Measurements from ENCODE around the gene ATP6V0A1. TPM values are rescaled to one million over a fixed set of nuclear protein-coding genes. Genes with fewer than 3 reads are reported as not detected.

The ATP6V0A1 gene
- total RNA-seq, 1 donor from 2014 or later = 40.4 TPM

GRCh38 chr17:42571435-42572225, 113.0 kb downstream of the ATP6V0A1 start:
- Histone ChIP-seq H3K27me3 (no peaks in the 10 kb centered on the region), H3F3A (ENCODE audit: low read depth) (peaks cover 55% of the 10 kb centered on the region), H3K9me3 (ENCODE audit: low read depth) (no peaks in the 10 kb centered on the region), H3K27ac (no peak overlapping the region), H2AFZ (replicated peaks) (no peak overlapping the region), H3K79me2 (ENCODE audit: low read depth) (peaks cover 28% of the 10 kb centered on the region), H3K4me3 (no peak overlapping the region), H3K4me1 (peaks cover 8% of the 10 kb centered on the region), H3K9ac (no peak overlapping the region), H3K36me3 (peaks cover 4% of the 10 kb centered on the region), H3K4me2 (no peak overlapping the region), H4K20me1 (ENCODE audit: low read depth) (peaks cover 5% of the 10 kb centered on the region)
- DNase-seq (ENCODE audit: low spot score) = no peak
- Mint-ChIP-seq H3K27me3 (ENCODE audit: insufficient read depth, low read depth) (peaks cover 3% of the 10 kb centered on the region), H3K27ac (no peak overlapping the region), H3K9me3 (no peaks in the 10 kb centered on the region), H3K4me1 (peaks cover 17% of the 10 kb centered on the region), H3K36me3 (peaks cover 31% of the 10 kb centered on the region), H3K4me3 (no peak overlapping the region)
- TF ChIP-seq, protein P1, sequence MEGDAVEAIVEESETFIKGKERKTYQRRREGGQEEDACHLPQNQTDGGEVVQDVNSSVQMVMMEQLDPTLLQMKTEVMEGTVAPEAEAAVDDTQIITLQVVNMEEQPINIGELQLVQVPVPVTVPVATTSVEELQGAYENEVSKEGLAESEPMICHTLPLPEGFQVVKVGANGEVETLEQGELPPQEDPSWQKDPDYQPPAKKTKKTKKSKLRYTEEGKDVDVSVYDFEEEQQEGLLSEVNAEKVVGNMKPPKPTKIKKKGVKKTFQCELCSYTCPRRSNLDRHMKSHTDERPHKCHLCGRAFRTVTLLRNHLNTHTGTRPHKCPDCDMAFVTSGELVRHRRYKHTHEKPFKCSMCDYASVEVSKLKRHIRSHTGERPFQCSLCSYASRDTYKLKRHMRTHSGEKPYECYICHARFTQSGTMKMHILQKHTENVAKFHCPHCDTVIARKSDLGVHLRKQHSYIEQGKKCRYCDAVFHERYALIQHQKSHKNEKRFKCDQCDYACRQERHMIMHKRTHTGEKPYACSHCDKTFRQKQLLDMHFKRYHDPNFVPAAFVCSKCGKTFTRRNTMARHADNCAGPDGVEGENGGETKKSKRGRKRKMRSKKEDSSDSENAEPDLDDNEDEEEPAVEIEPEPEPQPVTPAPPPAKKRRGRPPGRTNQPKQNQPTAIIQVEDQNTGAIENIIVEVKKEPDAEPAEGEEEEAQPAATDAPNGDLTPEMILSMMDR (IDR thresholded peaks at IDR 0.05) = no peak
- TF ChIP-seq EZH2phosphoT487 (IDR thresholded peaks at IDR 0.05) = no peak
- TF ChIP-seq EZH2 (IDR thresholded peaks at IDR 0.05) = no peak

Small RNA genes within 50 kb of the gene (microRNA-seq; reads per million reads assigned to microRNA genes)
- gene MIR5010 (2.5 reads per million, percentile 10 among the genes with 10 or more reads in this experiment), gene MIR548AT (1.1 reads per million)

Small RNA genes within 50 kb of the gene (small RNA-seq; reads per million reads assigned to genes)
- not detected for gene MIR548AT
- not detected for gene RNU7-97P

Other genes starting within 250 kb of the ATP6V0A1 start
- gene STAT5B, start 182.5 kb upstream of the ATP6V0A1 start, total RNA-seq (ENCODE audit: low replicate concordance) = 90.7 and 96.4 TPM in 2 replicates
- gene STAT5A, start 170.4 kb upstream of the ATP6V0A1 start, total RNA-seq (ENCODE audit: low replicate concordance) = 6.7 and 10.0 TPM in 2 replicates
- 54.9 and 56.2 TPM in 2 replicates for gene STAT3, start 70.4 kb upstream of the ATP6V0A1 start, total RNA-seq (ENCODE audit: low replicate concordance)
- 5.5 and 14.0 TPM in 2 replicates for gene CAVIN1, start 35.6 kb upstream of the ATP6V0A1 start, total RNA-seq (ENCODE audit: low replicate concordance)
- 6.2 and 24.7 TPM in 2 replicates for gene NAGLU, start 77.4 kb downstream of the ATP6V0A1 start, total RNA-seq (ENCODE audit: low replicate concordance)
- gene HSD17B1, start 94.0 kb downstream of the ATP6V0A1 start, total RNA-seq (ENCODE audit: low replicate concordance) = 2.2 and 2.6 TPM in 2 replicates
- 6.1 and 21.6 TPM in 2 replicates for gene COASY, start 103.3 kb downstream of the ATP6V0A1 start, total RNA-seq (ENCODE audit: low replicate concordance)
- gene MLX, start 108.2 kb downstream of the ATP6V0A1 start, total RNA-seq (ENCODE audit: low replicate concordance) = 15.8 and 21.3 TPM in 2 replicates
- gene PSMC3IP, start 118.9 kb downstream of the ATP6V0A1 start, total RNA-seq (ENCODE audit: low replicate concordance) = 22.8 and 23.7 TPM in 2 replicates
- gene RETREG3, start 150.5 kb downstream of the ATP6V0A1 start, total RNA-seq (ENCODE audit: low replicate concordance) = 23.6 and 38.3 TPM in 2 replicates
- gene TUBG1, start 150.8 kb downstream of the ATP6V0A1 start, total RNA-seq (ENCODE audit: low replicate concordance) = 45.7 and 74.9 TPM in 2 replicates
- 12.8 and 19.6 TPM in 2 replicates for gene TUBG2, start 200.4 kb downstream of the ATP6V0A1 start, total RNA-seq (ENCODE audit: low replicate concordance)
- 3.4 and 22.8 TPM in 2 replicates for gene PLEKHH3, start 218.1 kb downstream of the ATP6V0A1 start, total RNA-seq (ENCODE audit: low replicate concordance)
- 1.6 TPM in 1 of 2 replicates, not detected in the other for gene CCR10, start 223.0 kb downstream of the ATP6V0A1 start, total RNA-seq (ENCODE audit: low replicate concordance)
- gene CNTNAP1, start 223.7 kb downstream of the ATP6V0A1 start, total RNA-seq (ENCODE audit: low replicate concordance) = 15.1 and 29.7 TPM in 2 replicates

Measured in neural progenitor cell (in vitro differentiated cells).